ENCODE measurements around the gene IFNGR2.

IFNGR2 gene

DNA sequence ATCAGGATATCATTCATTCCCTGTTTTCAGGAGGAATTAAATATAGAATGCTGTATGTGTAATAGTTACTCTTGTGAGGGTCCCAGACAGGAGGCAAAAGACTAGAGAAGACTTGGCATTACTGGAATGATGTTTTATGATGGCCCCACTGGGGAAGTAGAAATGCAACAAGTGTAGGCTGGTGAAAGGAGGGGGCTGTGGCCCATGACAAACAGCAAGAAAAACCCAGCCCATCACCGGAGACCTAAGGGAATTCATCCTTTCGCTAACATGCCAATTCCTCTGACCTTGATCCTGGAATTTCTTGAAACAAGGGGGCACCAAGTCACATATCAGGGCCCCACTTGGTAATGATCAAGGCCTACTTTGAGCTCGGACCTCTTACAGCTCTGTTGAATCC lies 5.5 kb upstream of the IFNGR2 start:
- H4K20me1 ChIP-seq (ENCODE audit: insufficient read depth, low read length): no peaks in the 10 kb centered on the region
- H3K9ac ChIP-seq (ENCODE audit: low read depth, low read length): no peak overlapping the region
- H2AFZ ChIP-seq (ENCODE audit: low read depth, low read length): no peak overlapping the region
- no peak overlapping the region for H3K4me2 ChIP-seq (ENCODE audit: insufficient read depth, low read length)
- TF ChIP-seq CTCF (IDR thresholded peaks at IDR 0.05; ENCODE audit: borderline replicate concordance, extremely low read depth, low read length, poor library complexity, severe bottlenecking) (no peak), EZH2 (IDR thresholded peaks at IDR 0.05; ENCODE audit: borderline replicate concordance, low read depth, low read length, severe bottlenecking) (no peak)
- H3K9me3 ChIP-seq (ENCODE audit: insufficient read depth, low read length, severe bottlenecking): no peaks in the 10 kb centered on the region
- H3K4me3 ChIP-seq (ENCODE audit: low read depth in 1 of 2, low read length in 2 of 2): no peak overlapping the region
- H3K36me3 ChIP-seq (ENCODE audit: insufficient read depth, low read length): no peaks in the 10 kb centered on the region
- no peaks in the 10 kb centered on the region for H3K27me3 ChIP-seq (ENCODE audit: insufficient read depth, low read length, poor library complexity)
- no peak overlapping the region; the same call in 1 of the 2 replicates for H3K27ac ChIP-seq (ENCODE audit: low read length)
- ATAC-seq (ENCODE audit: insufficient read depth, low read depth) (no peak), DNase-seq (no peak)
- no peaks in the 10 kb centered on the region for H3K79me2 ChIP-seq (ENCODE audit: insufficient read depth, low read length)
- peaks cover 26% of the 10 kb centered on the region for H3K4me1 ChIP-seq (ENCODE audit: insufficient read depth, low read length)

GRCh38 chr21:33398361-33398760 lies 4.9 kb upstream of the IFNGR2 start:
- Histone ChIP-seq H3K4me2 (ENCODE audit: insufficient read depth, low read length) (no peak overlapping the region), H3K79me2 (ENCODE audit: insufficient read depth, low read length) (peaks cover 1% of the 10 kb centered on the region)

GRCh38 chr21:33401630-33401992 lies 1.6 kb upstream of the IFNGR2 start:
- Histone ChIP-seq H4K20me1 (ENCODE audit: insufficient read depth, low read length) (no peaks in the 10 kb centered on the region; the same call in 1 of the 2 replicates), H3K4me1 (ENCODE audit: insufficient read depth, low read length) (peaks cover 54% of the 10 kb centered on the region)
- no peak for DNase-seq

More at GRCh38 chr21:33398361-33398760, 4.9 kb upstream of the IFNGR2 start:
- Histone ChIP-seq H4K20me1 (ENCODE audit: insufficient read depth, low read length) (no peaks in the 10 kb centered on the region), H3K4me1 (ENCODE audit: insufficient read depth, low read length) (peaks cover 27% of the 10 kb centered on the region), H3K36me3 (ENCODE audit: insufficient read depth, low read length) (no peaks in the 10 kb centered on the region; the same call in 1 of the 2 replicates), H3K27me3 (ENCODE audit: insufficient read depth, low read length, poor library complexity) (no peaks in the 10 kb centered on the region), H3K9me3 (ENCODE audit: insufficient read depth, low read length, severe bottlenecking) (no peaks in the 10 kb centered on the region), H3K4me3 (ENCODE audit: low read depth in 1 of 2, low read length in 2 of 2) (no peak overlapping the region), H3K27ac (ENCODE audit: low read length) (peak overlapping the region; percentile 25; the same call in 1 of the 2 replicates), H2AFZ (ENCODE audit: low read depth, low read length) (no peak overlapping the region), H3K9ac (ENCODE audit: low read depth, low read length) (no peak overlapping the region)
- ATAC-seq (ENCODE audit: insufficient read depth, low read depth): no peak
- DNase-seq: no peak
- TF ChIP-seq EZH2 (IDR thresholded peaks at IDR 0.05; ENCODE audit: borderline replicate concordance, low read depth, low read length, severe bottlenecking) (no peak), CTCF (IDR thresholded peaks at IDR 0.05; ENCODE audit: borderline replicate concordance, extremely low read depth, low read length, poor library complexity, severe bottlenecking) (no peak)

More at GRCh38 chr21:33401630-33401992, 1.6 kb upstream of the IFNGR2 start:
- no peak for ATAC-seq (ENCODE audit: insufficient read depth, low read depth)
- H3K79me2 ChIP-seq (ENCODE audit: insufficient read depth, low read length): peaks cover 34% of the 10 kb centered on the region
- no peak overlapping the region for H3K4me2 ChIP-seq (ENCODE audit: insufficient read depth, low read length)
- no peak overlapping the region for H3K4me3 ChIP-seq (ENCODE audit: low read depth in 1 of 2, low read length in 2 of 2)
- no peaks in the 10 kb centered on the region for H3K9me3 ChIP-seq (ENCODE audit: insufficient read depth, low read length, severe bottlenecking)
- peaks cover 7% of the 10 kb centered on the region; the same call in 1 of the 2 replicates for H3K36me3 ChIP-seq (ENCODE audit: insufficient read depth, low read length)
- no peak overlapping the region for H3K9ac ChIP-seq (ENCODE audit: low read depth, low read length)
- H2AFZ ChIP-seq (ENCODE audit: low read depth, low read length): no peak overlapping the region
- no peak overlapping the region for H3K27ac ChIP-seq (ENCODE audit: low read length)
- no peaks in the 10 kb centered on the region for H3K27me3 ChIP-seq (ENCODE audit: insufficient read depth, low read length, poor library complexity)
- TF ChIP-seq CTCF (IDR thresholded peaks at IDR 0.05; ENCODE audit: borderline replicate concordance, extremely low read depth, low read length, poor library complexity, severe bottlenecking) (no peak), EZH2 (IDR thresholded peaks at IDR 0.05; ENCODE audit: borderline replicate concordance, low read depth, low read length, severe bottlenecking) (no peak)

Data from DND-41 (cell line).